ENCODE results near the gene PIM3. TPM values are rescaled to one million over a fixed set of nuclear protein-coding genes. Genes with fewer than 3 reads are reported as not detected.

PIM3 gene
- 100 to 1,000 TPM in 2 of 5 donors, 10 to 100 TPM in 3; 61.5 to 167 (median 65.0) TPM for total RNA-seq
- 27.4 TPM for total RNA-seq (2013)
- 63.4 to 2,056 (median 273) reads per million in 29 experiments for total RNA-seq

GRCh38 chr22:49960159-49961004 lies at the start of gene PIM3:
Gene PIM3, plus strand, starts transcription at chr22:49960772. Its CDS starts 176 bp downstream, at chr22:49960948.
- peak; percentile 74 to 83 (median 79) for ATAC-seq (replicated peaks in 1 of 4)
- Histone ChIP-seq H3K36me3 (ENCODE audit: control insufficient read depth in 2 of 2, extremely low read depth in 1 of 2, insufficient read depth in 1 of 2, low read length in 1 of 2) (peaks cover 10 to 15% of the 10 kb centered on the region in 2 donors), H3K9me3 (no peaks in the 10 kb centered on the region), H3K27ac (ENCODE audit: low read length) (peak within 1 kb of the TSS; percentile 97), H3K4me3 (ENCODE audit: control insufficient read depth in 1 of 2, extremely low read depth in 1 of 2, low read length in 1 of 2) (peak within 1 kb of the TSS; percentile 67 to 86), H3K27me3 (replicated peaks in 1 of 2; ENCODE audit: control insufficient read depth in 2 of 2, extremely low read depth in 1 of 2, insufficient read depth in 2 of 2, low read length in 1 of 2) (no peaks in the 10 kb centered on the region), H3K4me1 (ENCODE audit: control insufficient read depth in 1 of 2, extremely low read depth in 1 of 2, insufficient read depth in 2 of 2, low read length in 2 of 2) (peaks cover 13 to 46% of the 10 kb centered on the region in 2 experiments)
- DNase-seq: peak; percentile 79 to 95 (median 85)
- Mint-ChIP-seq H3K4me3 (peak within 1 kb of the TSS; percentile 87 to 92 (median 87)), H3K36me3 (peaks cover 7% of the 10 kb centered on the region), H3K27me3 (no peaks in the 10 kb centered on the region), H3K4me1 (peaks cover 10 to 35% (median 26%) of the 10 kb centered on the region in 3 donors), H3K9me3 (no peaks in the 10 kb centered on the region), H3K27ac (peak within 1 kb of the TSS; percentile 87)
- CTCF ChIA-PET: interaction anchor here in 1 of 2 donors (0.9 kb wide), 1 partner anchor 19 kb away, joined by 4 read pairs; no protein-coding TSS in a partner anchor
- POLR2A ChIA-PET: no interaction called here
- WGBS (ENCODE audit: insufficient coverage): under 1% methylated on average over 132 of the region's 137 CpGs

DNA sequence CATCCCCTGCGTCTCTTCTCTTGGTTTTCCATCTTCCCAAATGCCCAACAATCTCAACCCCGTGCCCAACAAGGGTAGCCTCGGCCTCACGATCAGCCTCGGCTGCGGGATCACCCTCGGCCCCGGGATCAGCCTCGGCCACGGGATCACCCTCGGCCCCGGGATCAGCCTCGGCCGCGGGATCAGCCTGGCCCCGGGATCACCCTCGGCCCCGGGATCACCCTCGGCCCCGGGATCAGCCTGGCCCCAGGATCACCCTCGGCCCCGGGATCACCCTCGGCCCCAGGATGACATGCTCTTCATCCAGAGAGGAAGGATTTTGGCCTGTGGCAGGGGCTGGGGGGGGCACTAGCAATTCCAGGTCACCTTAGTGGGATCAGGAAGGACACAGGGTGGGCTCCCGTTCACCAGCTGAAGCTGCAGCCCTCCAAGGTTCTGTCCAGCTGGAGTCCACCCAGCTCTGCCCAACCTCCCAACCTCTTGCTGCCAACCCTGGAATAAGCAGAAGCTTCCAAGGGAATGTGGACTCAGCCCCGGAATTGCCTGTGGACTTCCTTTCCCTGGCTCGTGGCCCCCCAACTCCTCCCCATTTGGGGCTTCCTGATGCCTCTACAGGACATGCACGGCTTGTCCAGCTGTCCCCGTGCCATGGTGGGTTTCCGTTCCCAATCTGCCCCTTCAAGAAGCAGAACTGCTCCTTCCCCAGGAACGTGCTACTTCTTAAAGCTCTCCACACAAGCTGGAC lies 48.5 kb upstream of the PIM3 start:
- DNase-seq (no peak), ATAC-seq (replicated peaks in 1 of 4) (no peak)
- Histone ChIP-seq H3K4me1 (ENCODE audit: control insufficient read depth in 1 of 2, extremely low read depth in 1 of 2, insufficient read depth in 2 of 2, low read length in 2 of 2) (peaks cover 1 to 18% of the 10 kb centered on the region in 2 experiments), H3K9me3 (no peaks in the 10 kb centered on the region), H3K4me3 (ENCODE audit: control insufficient read depth in 1 of 2, extremely low read depth in 1 of 2, low read length in 1 of 2) (no peak overlapping the region), H3K27ac (ENCODE audit: low read length) (no peak overlapping the region), H3K27me3 (replicated peaks in 1 of 2; ENCODE audit: control insufficient read depth in 2 of 2, extremely low read depth in 1 of 2, insufficient read depth in 2 of 2, low read length in 1 of 2) (no peaks in the 10 kb centered on the region), H3K36me3 (ENCODE audit: control insufficient read depth in 2 of 2, extremely low read depth in 1 of 2, insufficient read depth in 1 of 2, low read length in 1 of 2) (peaks cover 18 to 42% of the 10 kb centered on the region in 2 donors)
- ChIA-PET POLR2A (interaction anchor here in 1 of 2 donors (0.5 kb wide), 1 partner anchor 123 kb away, joined by 4 read pairs; no protein-coding TSS in a partner anchor), CTCF (no interaction called here)
- no peaks in the 10 kb centered on the region for H3K9me3 Mint-ChIP-seq
- H3K27me3 Mint-ChIP-seq: no peaks in the 10 kb centered on the region
- H3K4me1 Mint-ChIP-seq: peaks cover 11 to 20% (median 14%) of the 10 kb centered on the region in 3 donors
- no peak overlapping the region for H3K27ac Mint-ChIP-seq
- WGBS (ENCODE audit: insufficient coverage): 96% methylated on average over 29 of the region's 30 CpGs
- peaks cover 23% of the 10 kb centered on the region for H3K36me3 Mint-ChIP-seq
- no peak overlapping the region for H3K4me3 Mint-ChIP-seq

- Mint-ChIP-seq H3K4me1 (peaks cover 6 to 23% (median 13%) of the 10 kb centered on the region in 3 donors), H3K27me3 (no peaks in the 10 kb centered on the region), H3K27ac (no peak overlapping the region), H3K36me3 (peaks cover 15% of the 10 kb centered on the region), H3K4me3 (no peak overlapping the region), H3K9me3 (no peaks in the 10 kb centered on the region)
- peaks cover 18 to 32% of the 10 kb centered on the region in 2 donors for H3K36me3 ChIP-seq (ENCODE audit: control insufficient read depth in 2 of 2, extremely low read depth in 1 of 2, insufficient read depth in 1 of 2, low read length in 1 of 2)
- ChIA-PET POLR2A (interaction anchor here in 1 of 2 donors (0.5 kb wide), 1 partner anchor 124 kb away, joined by 4 read pairs; no protein-coding TSS in a partner anchor), CTCF (no interaction called here)
- no peak overlapping the region for H3K27ac ChIP-seq (ENCODE audit: low read length)
- no peaks in the 10 kb centered on the region for H3K9me3 ChIP-seq
- H3K27me3 ChIP-seq (replicated peaks in 1 of 2; ENCODE audit: control insufficient read depth in 2 of 2, extremely low read depth in 1 of 2, insufficient read depth in 2 of 2, low read length in 1 of 2): no peaks in the 10 kb centered on the region
- no peak overlapping the region for H3K4me3 ChIP-seq (ENCODE audit: control insufficient read depth in 1 of 2, extremely low read depth in 1 of 2, low read length in 1 of 2)
- peaks cover 4 to 23% of the 10 kb centered on the region in 2 experiments for H3K4me1 ChIP-seq (ENCODE audit: control insufficient read depth in 1 of 2, extremely low read depth in 1 of 2, insufficient read depth in 2 of 2, low read length in 2 of 2)
- ATAC-seq (replicated peaks in 1 of 4) (no peak), DNase-seq (no peak)
- 99% methylated on average over 13 of the region's 14 CpGs for WGBS (ENCODE audit: insufficient coverage)
Observed at GRCh38 chr22:49913026-49913425, 47.5 kb upstream of the PIM3 start.

- no peak overlapping the region for H3K27ac Mint-ChIP-seq
- no peaks in the 10 kb centered on the region for H3K9me3 Mint-ChIP-seq
- CTCF ChIA-PET: no interaction called here
- 98% methylated on average over 14 of the region's 14 CpGs for whole genome bisulfite sequencing (ENCODE audit: insufficient coverage)
- no peak overlapping the region for H3K4me3 Mint-ChIP-seq
- Histone ChIP-seq H3K36me3 (ENCODE audit: control insufficient read depth in 2 of 2, extremely low read depth in 1 of 2, insufficient read depth in 1 of 2, low read length in 1 of 2) (peaks cover 18 to 29% of the 10 kb centered on the region in 2 donors), H3K9me3 (no peaks in the 10 kb centered on the region), H3K4me3 (ENCODE audit: control insufficient read depth in 1 of 2, extremely low read depth in 1 of 2, low read length in 1 of 2) (no peak overlapping the region), H3K27me3 (replicated peaks in 1 of 2; ENCODE audit: control insufficient read depth in 2 of 2, extremely low read depth in 1 of 2, insufficient read depth in 2 of 2, low read length in 1 of 2) (no peaks in the 10 kb centered on the region), H3K27ac (ENCODE audit: low read length) (no peak overlapping the region), H3K4me1 (ENCODE audit: control insufficient read depth in 1 of 2, extremely low read depth in 1 of 2, insufficient read depth in 2 of 2, low read length in 2 of 2) (peaks cover 4 to 23% of the 10 kb centered on the region in 2 experiments)
- H3K27me3 Mint-ChIP-seq: no peaks in the 10 kb centered on the region
- peaks cover 6 to 23% (median 13%) of the 10 kb centered on the region in 3 donors for H3K4me1 Mint-ChIP-seq
- no peak for ATAC-seq (replicated peaks in 1 of 4)
- POLR2A ChIA-PET: no interaction called here
- DNase-seq: no peak
- H3K36me3 Mint-ChIP-seq: peaks cover 15% of the 10 kb centered on the region
Observed at GRCh38 chr22:49913446-49913845, 47.1 kb upstream of the PIM3 start.

DNA sequence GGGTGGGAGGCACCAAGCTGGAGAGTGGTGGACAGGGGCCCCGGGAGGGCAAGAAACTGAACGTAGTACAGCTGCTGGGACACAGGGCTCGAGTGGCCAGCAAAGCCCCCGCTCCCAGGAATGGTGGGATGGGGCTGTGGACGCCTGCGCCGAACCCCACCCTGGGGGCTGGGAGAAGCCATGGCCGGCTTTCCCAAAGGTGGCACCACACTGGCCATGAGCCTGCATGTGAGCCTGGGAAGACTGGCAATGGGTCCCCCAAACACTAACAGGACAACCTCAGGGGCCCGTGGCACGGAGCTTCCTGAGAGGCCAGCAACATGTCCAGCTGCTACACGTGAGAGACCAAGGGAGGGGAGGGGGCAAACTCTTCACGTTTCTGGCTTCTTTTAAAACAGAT lies 46.3 kb upstream of the PIM3 start:
- Histone ChIP-seq H3K36me3 (ENCODE audit: control insufficient read depth in 2 of 2, extremely low read depth in 1 of 2, insufficient read depth in 1 of 2, low read length in 1 of 2) (peaks cover 18 to 24% of the 10 kb centered on the region in 2 donors), H3K4me1 (ENCODE audit: control insufficient read depth in 1 of 2, extremely low read depth in 1 of 2, insufficient read depth in 2 of 2, low read length in 2 of 2) (peaks cover 10 to 29% of the 10 kb centered on the region in 2 experiments), H3K4me3 (ENCODE audit: control insufficient read depth in 1 of 2, extremely low read depth in 1 of 2, low read length in 1 of 2) (no peak overlapping the region), H3K27me3 (replicated peaks in 1 of 2; ENCODE audit: control insufficient read depth in 2 of 2, extremely low read depth in 1 of 2, insufficient read depth in 2 of 2, low read length in 1 of 2) (no peaks in the 10 kb centered on the region), H3K9me3 (no peaks in the 10 kb centered on the region), H3K27ac (ENCODE audit: low read length) (no peak overlapping the region)
- no peaks in the 10 kb centered on the region for H3K9me3 Mint-ChIP-seq
- peaks cover 6 to 23% (median 13%) of the 10 kb centered on the region in 3 donors for H3K4me1 Mint-ChIP-seq
- no peak overlapping the region for H3K4me3 Mint-ChIP-seq
- H3K36me3 Mint-ChIP-seq: peaks cover 15% of the 10 kb centered on the region
- H3K27ac Mint-ChIP-seq: no peak overlapping the region
- CTCF ChIA-PET: no interaction called here
- 92% methylated on average over 7 of the region's 12 CpGs for WGBS (ENCODE audit: insufficient coverage)
- POLR2A ChIA-PET: interaction anchor here (0.5 to 0.6 kb wide), 2 partner anchors 45 to 108 kb away, joined by 3 to 8 read pairs; no protein-coding TSS in a partner anchor
- H3K27me3 Mint-ChIP-seq: no peaks in the 10 kb centered on the region
- DNase-seq (no peak), ATAC-seq (replicated peaks in 1 of 4) (no peak)

GRCh38 chr22:49915610-49916009 lies 45.0 kb upstream of the PIM3 start:
- Histone ChIP-seq H3K4me1 (ENCODE audit: control insufficient read depth in 1 of 2, extremely low read depth in 1 of 2, insufficient read depth in 2 of 2, low read length in 2 of 2) (peaks cover 14 to 35% of the 10 kb centered on the region in 2 experiments), H3K4me3 (ENCODE audit: control insufficient read depth in 1 of 2, extremely low read depth in 1 of 2, low read length in 1 of 2) (no peak overlapping the region), H3K36me3 (ENCODE audit: control insufficient read depth in 2 of 2, extremely low read depth in 1 of 2, insufficient read depth in 1 of 2, low read length in 1 of 2) (peaks cover 21 to 22% of the 10 kb centered on the region in 2 donors), H3K9me3 (no peaks in the 10 kb centered on the region), H3K27me3 (replicated peaks in 1 of 2; ENCODE audit: control insufficient read depth in 2 of 2, extremely low read depth in 1 of 2, insufficient read depth in 2 of 2, low read length in 1 of 2) (no peaks in the 10 kb centered on the region), H3K27ac (ENCODE audit: low read length) (no peak overlapping the region)
- 97% methylated on average over 10 of the region's 12 CpGs for WGBS (ENCODE audit: insufficient coverage)
- ATAC-seq (replicated peaks in 1 of 4) (no peak), DNase-seq (no peak)
- ChIA-PET POLR2A (no interaction called here), CTCF (no interaction called here)
- no peak overlapping the region for H3K27ac Mint-ChIP-seq
- peaks cover 18 to 36% (median 23%) of the 10 kb centered on the region in 3 donors for H3K4me1 Mint-ChIP-seq
- peaks cover 15% of the 10 kb centered on the region for H3K36me3 Mint-ChIP-seq
- no peaks in the 10 kb centered on the region for H3K27me3 Mint-ChIP-seq
- peak overlapping the region in 1 of 3 donors; percentile 85 for H3K4me3 Mint-ChIP-seq
- H3K9me3 Mint-ChIP-seq: no peaks in the 10 kb centered on the region

All from T-cell (primary cell).